ENCODE data around the gene RRP9. TPM values are rescaled to one million over a fixed set of nuclear protein-coding genes. Genes with fewer than 3 reads are reported as not detected.

RRP9 gene
- total and polyA plus RNA-seq, 10 donors = 9.5 to 26.6 (median 14.1) TPM

DNA sequence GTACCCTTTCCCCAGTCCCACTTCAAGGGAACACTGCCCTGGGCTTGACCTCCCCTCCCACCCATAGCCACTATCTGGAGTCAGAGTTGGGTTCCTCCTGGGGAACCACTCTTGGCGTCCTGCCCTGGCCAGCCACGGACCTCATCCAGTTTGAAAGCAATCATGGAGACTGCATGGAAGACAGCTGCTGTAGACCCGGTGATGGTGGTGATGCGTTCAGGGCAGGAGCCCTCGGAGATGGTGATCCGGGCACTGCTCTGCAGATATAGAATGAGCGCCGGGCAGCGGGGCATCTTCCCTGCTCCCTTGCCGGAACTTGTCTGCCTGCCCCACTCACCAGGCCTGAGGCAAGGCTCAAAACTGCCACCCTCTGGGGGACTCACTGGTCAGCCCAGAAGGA lies 18.7 kb upstream of the RRP9 start:
- TF ChIP-seq, protein P1, sequence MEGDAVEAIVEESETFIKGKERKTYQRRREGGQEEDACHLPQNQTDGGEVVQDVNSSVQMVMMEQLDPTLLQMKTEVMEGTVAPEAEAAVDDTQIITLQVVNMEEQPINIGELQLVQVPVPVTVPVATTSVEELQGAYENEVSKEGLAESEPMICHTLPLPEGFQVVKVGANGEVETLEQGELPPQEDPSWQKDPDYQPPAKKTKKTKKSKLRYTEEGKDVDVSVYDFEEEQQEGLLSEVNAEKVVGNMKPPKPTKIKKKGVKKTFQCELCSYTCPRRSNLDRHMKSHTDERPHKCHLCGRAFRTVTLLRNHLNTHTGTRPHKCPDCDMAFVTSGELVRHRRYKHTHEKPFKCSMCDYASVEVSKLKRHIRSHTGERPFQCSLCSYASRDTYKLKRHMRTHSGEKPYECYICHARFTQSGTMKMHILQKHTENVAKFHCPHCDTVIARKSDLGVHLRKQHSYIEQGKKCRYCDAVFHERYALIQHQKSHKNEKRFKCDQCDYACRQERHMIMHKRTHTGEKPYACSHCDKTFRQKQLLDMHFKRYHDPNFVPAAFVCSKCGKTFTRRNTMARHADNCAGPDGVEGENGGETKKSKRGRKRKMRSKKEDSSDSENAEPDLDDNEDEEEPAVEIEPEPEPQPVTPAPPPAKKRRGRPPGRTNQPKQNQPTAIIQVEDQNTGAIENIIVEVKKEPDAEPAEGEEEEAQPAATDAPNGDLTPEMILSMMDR (IDR thresholded peaks at IDR 0.05 in 8 of 11, conservative IDR thresholded peaks at IDR 0.05 in 3 of 11) = no peak
- TF ChIP-seq POLR2A (IDR thresholded peaks at IDR 0.05) (no peak), POLR2AphosphoS5 (IDR thresholded peaks at IDR 0.05) (no peak)
- WGBS, 5 donors = 83 to 96% (median 92%) methylated on average over 8 to 10 of the region's 10 CpGs
- Histone ChIP-seq H3K27ac (no peak overlapping the region), H3K36me3 (peaks cover 0 to 34% (median 0%) of the 10 kb centered on the region in 6 donors), H3K4me3 (no peak overlapping the region), H3K27me3 (replicated peaks in 1 of 7) (peaks cover 0 to 27% (median 12%) of the 10 kb centered on the region in 7 donors), H3K9me3 (no peaks in the 10 kb centered on the region), H3K4me1 (peaks cover 6 to 55% (median 25%) of the 10 kb centered on the region in 6 donors)
- DNase-seq = no peak
- intact Hi-C loops (cut with DNase I; ENCODE audit: low total_unique reads) = no loop called here

DNA sequence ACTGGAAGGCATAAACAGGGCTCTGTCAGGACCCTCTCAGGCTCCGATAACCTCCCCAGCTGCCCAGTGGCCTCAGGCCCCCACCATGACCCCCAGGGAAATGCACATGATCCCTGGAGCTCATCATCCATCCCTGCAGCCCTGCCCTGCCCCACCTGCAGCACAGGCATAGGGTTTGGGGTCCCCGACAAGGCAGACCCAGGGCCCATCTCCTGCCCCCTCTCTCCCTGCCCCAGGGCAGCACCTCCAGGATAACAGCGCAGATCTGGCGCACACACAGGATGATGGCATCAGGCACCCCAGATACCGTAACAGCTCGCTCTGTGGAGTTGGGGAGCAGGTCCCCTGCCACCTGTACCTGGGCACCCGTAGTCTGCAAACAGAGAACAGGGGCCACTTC lies 17.9 kb upstream of the RRP9 start:
- Histone ChIP-seq H3K4me1 (peaks cover 6 to 56% (median 27%) of the 10 kb centered on the region in 6 donors), H3K9me3 (no peaks in the 10 kb centered on the region), H3K27me3 (replicated peaks in 1 of 7) (peaks cover 0 to 35% (median 15%) of the 10 kb centered on the region in 7 donors), H3K4me3 (no peak overlapping the region), H3K27ac (no peak overlapping the region), H3K36me3 (peaks cover 0 to 34% (median 0%) of the 10 kb centered on the region in 6 donors)
- no peak for DNase-seq
- intact Hi-C loops (cut with DNase I; ENCODE audit: low total_unique reads) = no loop called here
- TF ChIP-seq POLR2A (IDR thresholded peaks at IDR 0.05) (no peak), POLR2AphosphoS5 (IDR thresholded peaks at IDR 0.05) (no peak)
- TF ChIP-seq, protein P1 (IDR thresholded peaks at IDR 0.05 in 8 of 11, conservative IDR thresholded peaks at IDR 0.05 in 3 of 11) = no peak
- WGBS, 5 donors = 96 to 100% (median 97%) methylated on average over 1 to 7 of the region's 7 CpGs

DNA sequence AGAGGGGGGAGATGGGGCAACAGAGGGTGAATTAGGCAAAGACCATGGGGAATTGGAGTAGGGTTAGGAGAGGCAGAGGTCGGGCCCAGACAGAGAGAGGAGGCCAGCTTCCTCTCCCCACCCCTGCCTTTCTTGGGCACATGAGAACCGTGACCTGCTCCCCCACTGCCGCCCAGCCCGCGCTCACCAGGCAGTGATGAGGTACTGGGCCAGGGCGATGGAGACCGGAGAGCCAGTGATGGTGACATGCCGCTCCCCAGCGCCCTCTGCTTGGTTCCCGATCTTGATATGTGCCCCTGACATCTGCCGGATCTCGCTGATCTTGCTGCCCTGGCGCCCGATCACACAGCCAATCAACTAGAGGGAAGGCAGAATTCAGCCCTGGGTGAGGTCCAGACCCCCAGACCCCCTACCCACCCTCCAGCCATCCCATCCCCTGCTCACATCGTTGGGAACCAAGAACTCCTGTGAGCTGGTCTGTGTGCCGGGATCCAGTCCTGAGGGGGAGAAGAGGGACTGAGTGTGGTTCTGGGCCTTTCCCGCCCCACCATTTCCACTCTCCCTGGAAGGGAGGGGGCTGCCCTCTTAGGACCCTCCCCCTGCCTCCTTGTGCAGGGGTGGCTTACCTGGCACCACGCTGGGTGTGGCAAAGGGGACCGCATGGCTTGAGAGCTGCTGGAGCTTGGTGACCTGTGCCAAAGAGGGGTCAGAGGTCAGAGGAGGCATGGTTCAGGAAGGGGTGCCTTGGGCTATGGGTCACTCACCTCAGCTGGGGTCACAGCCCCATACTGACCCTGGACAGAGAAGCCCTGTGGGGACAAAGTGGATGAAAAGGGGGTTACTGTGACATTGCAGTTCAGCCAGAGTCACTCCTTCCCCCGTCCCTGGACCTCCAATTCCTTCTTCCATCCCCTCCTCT lies 17.2 kb upstream of the RRP9 start:
- H3K4me3 ChIP-seq = no peak overlapping the region
- H3K9me3 ChIP-seq = no peaks in the 10 kb centered on the region
- H3K4me1 ChIP-seq = peaks cover 6 to 59% (median 27%) of the 10 kb centered on the region in 6 donors
- H3K36me3 ChIP-seq = peaks cover 0 to 34% (median 0%) of the 10 kb centered on the region in 6 donors
- intact Hi-C loops (cut with DNase I; ENCODE audit: low total_unique reads) = no loop called here
- WGBS, 5 donors = 94 to 96% (median 95%) methylated on average over 16 to 20 of the region's 20 CpGs
- DNase-seq = no peak
- H3K27ac ChIP-seq = no peak overlapping the region
- peaks cover 0 to 43% (median 15%) of the 10 kb centered on the region in 7 donors for H3K27me3 ChIP-seq (replicated peaks in 1 of 7)
- TF ChIP-seq, protein P1 (IDR thresholded peaks at IDR 0.05 in 8 of 11, conservative IDR thresholded peaks at IDR 0.05 in 3 of 11) = no peak
- TF ChIP-seq POLR2AphosphoS5 (IDR thresholded peaks at IDR 0.05) (no peak), POLR2A (IDR thresholded peaks at IDR 0.05) (no peak)
